ENCODE results near the gene PCBP2.
A peak's percentile ranks its signal among the peaks of the same experiment; 100 is the strongest.
"Not testable (repeated sequence)": the region's sequence is repeated elsewhere in the genome, so short reads cannot be mapped to it uniquely, and the experiment has no call there.

Gene PCBP2

DNA sequence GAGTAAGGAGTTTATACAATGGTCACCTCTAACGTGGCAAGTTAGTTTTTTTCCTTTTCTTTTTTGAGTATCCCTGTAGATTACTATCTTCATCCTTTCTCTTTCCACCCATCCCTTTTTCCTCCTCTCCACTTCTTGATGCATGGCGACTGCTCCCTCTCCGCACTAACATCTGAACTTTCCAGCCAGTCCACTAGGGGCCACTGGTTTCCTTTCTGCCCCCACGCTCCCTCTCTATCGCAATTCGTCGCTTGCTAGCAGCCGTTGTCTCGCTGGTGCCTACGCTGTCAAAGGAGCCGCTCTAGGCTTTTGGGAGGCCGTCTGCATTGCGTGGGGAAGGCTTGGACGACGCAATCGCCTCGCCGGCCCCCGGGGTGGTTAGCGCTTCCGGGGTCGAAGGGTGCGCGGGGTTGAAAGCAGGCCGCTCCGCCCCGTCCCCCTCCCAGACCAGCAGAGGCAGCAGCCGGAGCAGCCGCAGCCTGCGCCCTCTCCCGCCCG, at the start of gene PCBP2:
Gene PCBP2 (plus strand): TSS at position 442 of the 498 bp plus-strand sequence. CDS start 2,699 bp downstream, outside the sequence.
- peak within 1 kb of the TSS; percentile 65 for H3K4me3 ChIP-seq (ENCODE audit: severe bottlenecking)
- TF ChIP-seq, protein P1, sequence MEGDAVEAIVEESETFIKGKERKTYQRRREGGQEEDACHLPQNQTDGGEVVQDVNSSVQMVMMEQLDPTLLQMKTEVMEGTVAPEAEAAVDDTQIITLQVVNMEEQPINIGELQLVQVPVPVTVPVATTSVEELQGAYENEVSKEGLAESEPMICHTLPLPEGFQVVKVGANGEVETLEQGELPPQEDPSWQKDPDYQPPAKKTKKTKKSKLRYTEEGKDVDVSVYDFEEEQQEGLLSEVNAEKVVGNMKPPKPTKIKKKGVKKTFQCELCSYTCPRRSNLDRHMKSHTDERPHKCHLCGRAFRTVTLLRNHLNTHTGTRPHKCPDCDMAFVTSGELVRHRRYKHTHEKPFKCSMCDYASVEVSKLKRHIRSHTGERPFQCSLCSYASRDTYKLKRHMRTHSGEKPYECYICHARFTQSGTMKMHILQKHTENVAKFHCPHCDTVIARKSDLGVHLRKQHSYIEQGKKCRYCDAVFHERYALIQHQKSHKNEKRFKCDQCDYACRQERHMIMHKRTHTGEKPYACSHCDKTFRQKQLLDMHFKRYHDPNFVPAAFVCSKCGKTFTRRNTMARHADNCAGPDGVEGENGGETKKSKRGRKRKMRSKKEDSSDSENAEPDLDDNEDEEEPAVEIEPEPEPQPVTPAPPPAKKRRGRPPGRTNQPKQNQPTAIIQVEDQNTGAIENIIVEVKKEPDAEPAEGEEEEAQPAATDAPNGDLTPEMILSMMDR (IDR thresholded peaks at IDR 0.05; ENCODE audit: poor library complexity, severe bottlenecking): peak; percentile 82
- DNase-seq (ENCODE audit: low spot score): peak; percentile 99
- H3K9me3 ChIP-seq (ENCODE audit: severe bottlenecking): no peaks in the 10 kb centered on the region
- H3K4me1 ChIP-seq (ENCODE audit: insufficient read depth, poor library complexity, severe bottlenecking): peaks cover 8% of the 10 kb centered on the region
- ATAC-seq (ENCODE audit: low read depth): peak; percentile 94
- peak within 1 kb of the TSS; percentile 64 for H3K27ac ChIP-seq (ENCODE audit: poor library complexity, severe bottlenecking)
- H3K27me3 ChIP-seq (ENCODE audit: insufficient read depth, poor library complexity, severe bottlenecking): no peaks in the 10 kb centered on the region
- H3K36me3 ChIP-seq (ENCODE audit: low read depth): peaks cover 43% of the 10 kb centered on the region

DNA sequence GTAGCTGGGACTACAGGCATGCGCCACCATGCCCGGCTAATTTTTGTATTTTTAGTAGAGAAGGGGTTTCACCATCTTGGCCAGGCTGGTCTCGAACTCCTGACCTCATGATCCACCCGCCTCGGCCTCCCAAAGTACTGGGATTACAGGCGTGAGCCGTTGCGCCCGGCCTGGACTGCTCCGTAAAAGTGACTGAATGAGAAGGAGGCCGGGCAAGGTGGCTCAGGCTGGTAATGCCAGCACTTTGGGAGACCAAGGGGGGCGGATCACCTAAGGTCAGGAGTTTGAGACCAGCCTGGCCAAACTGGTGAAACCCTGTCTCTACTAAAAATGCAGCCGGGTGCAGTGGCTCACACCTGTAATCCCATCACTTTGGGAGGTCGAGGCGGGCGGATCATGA, 49.6 kb upstream of the PCBP2 start:
- ATAC-seq (ENCODE audit: low read depth); DNase-seq (ENCODE audit: low spot score); H3K27me3 ChIP-seq (ENCODE audit: insufficient read depth, poor library complexity, severe bottlenecking); H3K4me3 ChIP-seq (ENCODE audit: severe bottlenecking); H3K27ac ChIP-seq (ENCODE audit: poor library complexity, severe bottlenecking); H3K4me1 ChIP-seq (ENCODE audit: insufficient read depth, poor library complexity, severe bottlenecking); H3K9me3 ChIP-seq (ENCODE audit: severe bottlenecking): not testable (repeated sequence)
- peaks cover 31% of the 10 kb centered on the region for H3K36me3 ChIP-seq (ENCODE audit: low read depth)

DNA sequence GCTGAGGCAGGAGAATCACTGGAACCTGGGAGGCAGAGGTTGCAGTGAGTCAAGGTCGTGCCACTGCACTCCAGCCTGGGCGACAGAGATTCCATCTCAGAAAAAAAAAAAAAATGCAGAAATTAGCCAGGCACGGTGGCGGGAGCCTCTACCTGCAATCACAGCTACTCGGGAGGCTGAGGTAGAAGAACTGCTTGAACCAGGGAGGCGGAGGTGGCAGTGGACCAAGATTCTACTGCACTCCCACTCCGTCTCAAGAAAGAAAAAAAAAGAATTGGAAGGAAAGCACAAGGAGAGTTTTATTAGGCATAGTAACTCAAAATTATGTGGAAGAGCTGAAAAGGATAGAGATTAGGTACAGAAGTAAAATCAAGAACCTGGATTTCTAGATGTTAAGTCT, 49.0 kb upstream of the PCBP2 start:
- TF ChIP-seq, protein P1 (IDR thresholded peaks at IDR 0.05; ENCODE audit: poor library complexity, severe bottlenecking): no peak
- Histone ChIP-seq H3K9me3 (ENCODE audit: severe bottlenecking) (no peaks in the 10 kb centered on the region), H3K36me3 (ENCODE audit: low read depth) (peaks cover 34% of the 10 kb centered on the region), H3K4me1 (ENCODE audit: insufficient read depth, poor library complexity, severe bottlenecking) (no peaks in the 10 kb centered on the region), H3K27me3 (ENCODE audit: insufficient read depth, poor library complexity, severe bottlenecking) (no peaks in the 10 kb centered on the region), H3K4me3 (ENCODE audit: severe bottlenecking) (no peak overlapping the region), H3K27ac (ENCODE audit: poor library complexity, severe bottlenecking) (no peak overlapping the region)
- DNase-seq (ENCODE audit: low spot score): no peak
- no peak for ATAC-seq (ENCODE audit: low read depth)

DNA sequence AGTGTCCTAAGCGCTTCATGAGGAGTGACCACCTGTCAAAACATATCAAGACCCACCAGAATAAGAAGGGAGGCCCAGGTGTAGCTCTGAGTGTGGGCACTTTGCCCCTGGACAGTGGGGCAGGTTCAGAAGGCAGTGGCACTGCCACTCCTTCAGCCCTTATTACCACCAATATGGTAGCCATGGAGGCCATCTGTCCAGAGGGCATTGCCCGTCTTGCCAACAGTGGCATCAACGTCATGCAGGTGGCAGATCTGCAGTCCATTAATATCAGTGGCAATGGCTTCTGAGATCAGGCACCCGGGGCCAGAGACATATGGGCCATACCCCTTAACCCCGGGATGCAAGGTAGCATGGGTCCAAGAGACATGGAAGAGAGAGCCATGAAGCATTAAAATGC, 41.0 kb upstream of the PCBP2 start:
- H3K27ac ChIP-seq (ENCODE audit: poor library complexity, severe bottlenecking): no peak overlapping the region
- no peaks in the 10 kb centered on the region for H3K9me3 ChIP-seq (ENCODE audit: severe bottlenecking)
- no peaks in the 10 kb centered on the region for H3K27me3 ChIP-seq (ENCODE audit: insufficient read depth, poor library complexity, severe bottlenecking)
- ATAC-seq (ENCODE audit: low read depth) (no peak), DNase-seq (ENCODE audit: low spot score) (no peak)
- peaks cover 67% of the 10 kb centered on the region for H3K36me3 ChIP-seq (ENCODE audit: low read depth)
- no peak overlapping the region for H3K4me3 ChIP-seq (ENCODE audit: severe bottlenecking)
- TF ChIP-seq, protein P1 (IDR thresholded peaks at IDR 0.05; ENCODE audit: poor library complexity, severe bottlenecking): no peak
- H3K4me1 ChIP-seq (ENCODE audit: insufficient read depth, poor library complexity, severe bottlenecking): no peaks in the 10 kb centered on the region

GRCh38 chr12:53413485-53414204, 38.3 kb upstream of the PCBP2 start:
- Histone ChIP-seq H3K36me3 (ENCODE audit: low read depth) (peaks cover 46% of the 10 kb centered on the region), H3K4me3 (ENCODE audit: severe bottlenecking) (no peak overlapping the region), H3K27me3 (ENCODE audit: insufficient read depth, poor library complexity, severe bottlenecking) (no peaks in the 10 kb centered on the region), H3K9me3 (ENCODE audit: severe bottlenecking) (no peaks in the 10 kb centered on the region), H3K27ac (ENCODE audit: poor library complexity, severe bottlenecking) (no peak overlapping the region), H3K4me1 (ENCODE audit: insufficient read depth, poor library complexity, severe bottlenecking) (no peaks in the 10 kb centered on the region)
- TF ChIP-seq, protein P1 (IDR thresholded peaks at IDR 0.05; ENCODE audit: poor library complexity, severe bottlenecking): no peak
- DNase-seq (ENCODE audit: low spot score) (no peak), ATAC-seq (ENCODE audit: low read depth) (no peak)

Measured in RWPE2 (cell line).